ENCODE measurements around the gene TTN. TPM values are rescaled to one million over a fixed set of nuclear protein-coding genes. Genes with fewer than 3 reads are reported as not detected.

Gene TTN
- polyA plus RNA-seq, 3 donors = under 0.01 to 0.12 (median 0.08) TPM

GRCh38 chr2:178589335-178589734 is 217.9 kb downstream of the TTN start:
- H3K9me3 ChIP-seq (replicated peaks in 1 of 2; ENCODE audit: control insufficient read depth in 1 of 2, insufficient read depth in 1 of 2, low read length in 2 of 2) = no peaks in the 10 kb centered on the region
- intact Hi-C loops (cut with micrococcal nuclease) = no loop called here
- H3K9me3 Mint-ChIP-seq = peaks cover 3 to 18% (median 8%) of the 10 kb centered on the region in 7 donors
- peaks cover 14 to 18% of the 10 kb centered on the region in 2 donors for H3K36me3 Mint-ChIP-seq
- no peaks in the 10 kb centered on the region for H3K27me3 ChIP-seq (ENCODE audit: control insufficient read depth in 2 of 2, insufficient read depth in 2 of 2, low read length in 2 of 2)
- no peak overlapping the region for H3K4me2 ChIP-seq (replicated peaks; ENCODE audit: extremely low read depth, low read length, poor library complexity, severe bottlenecking)
- H3K36me3 ChIP-seq (replicated peaks in 1 of 2; ENCODE audit: control insufficient read depth in 1 of 2, insufficient read depth in 2 of 2, low read length in 2 of 2) = peaks cover 0 to 6% of the 10 kb centered on the region in 2 donors
- no peak overlapping the region for H3K4me3 ChIP-seq (replicated peaks in 1 of 3; ENCODE audit: low read depth in 2 of 3, low read length in 3 of 3)
- 80% methylated on average over 1 of the region's 2 CpGs for WGBS (ENCODE audit: insufficient coverage)
- H3K9ac ChIP-seq (ENCODE audit: insufficient read depth, low read length, poor library complexity, severe bottlenecking) = no peak overlapping the region
- H3K4me1 Mint-ChIP-seq = no peaks in the 10 kb centered on the region
- H3K27me3 Mint-ChIP-seq (ENCODE audit: low read depth in 3 of 3) = no peaks in the 10 kb centered on the region
- H2AFZ ChIP-seq (ENCODE audit: insufficient read depth, low read depth, low read length, poor library complexity, severe bottlenecking) = no peak overlapping the region
- no peak for TF ChIP-seq CTCF (IDR thresholded peaks at IDR 0.05)
- DNase-seq = no peak
- no peaks in the 10 kb centered on the region for H3K79me2 ChIP-seq (ENCODE audit: insufficient read depth, low read length)
- no peak overlapping the region for H3K4me3 Mint-ChIP-seq
- H4K20me1 ChIP-seq (ENCODE audit: insufficient read depth, low read length) = no peaks in the 10 kb centered on the region
- no peak overlapping the region for H3K27ac ChIP-seq (ENCODE audit: low read depth in 1 of 2, low read length in 2 of 2)
- no peak overlapping the region for H3K27ac Mint-ChIP-seq
- no peaks in the 10 kb centered on the region for H3K4me1 ChIP-seq (ENCODE audit: control insufficient read depth in 1 of 2, insufficient read depth in 2 of 2, low read length in 2 of 2)

- Histone ChIP-seq H3K27me3 (ENCODE audit: control insufficient read depth in 2 of 2, insufficient read depth in 2 of 2, low read length in 2 of 2) (no peaks in the 10 kb centered on the region), H3K4me3 (replicated peaks in 1 of 3; ENCODE audit: low read depth in 2 of 3, low read length in 3 of 3) (no peak overlapping the region), H3K9ac (ENCODE audit: insufficient read depth, low read length, poor library complexity, severe bottlenecking) (no peak overlapping the region), H3K27ac (ENCODE audit: low read depth in 1 of 2, low read length in 2 of 2) (no peak overlapping the region), H3K4me1 (ENCODE audit: control insufficient read depth in 1 of 2, insufficient read depth in 2 of 2, low read length in 2 of 2) (no peaks in the 10 kb centered on the region), H3K9me3 (replicated peaks in 1 of 2; ENCODE audit: control insufficient read depth in 1 of 2, insufficient read depth in 1 of 2, low read length in 2 of 2) (peaks cover 0 to 6% of the 10 kb centered on the region in 2 donors), H3K79me2 (ENCODE audit: insufficient read depth, low read length) (no peaks in the 10 kb centered on the region), H4K20me1 (ENCODE audit: insufficient read depth, low read length) (no peaks in the 10 kb centered on the region), H2AFZ (ENCODE audit: insufficient read depth, low read depth, low read length, poor library complexity, severe bottlenecking) (no peak overlapping the region), H3K4me2 (replicated peaks; ENCODE audit: extremely low read depth, low read length, poor library complexity, severe bottlenecking) (no peak overlapping the region), H3K36me3 (replicated peaks in 1 of 2; ENCODE audit: control insufficient read depth in 1 of 2, insufficient read depth in 2 of 2, low read length in 2 of 2) (no peaks in the 10 kb centered on the region)
- no peak for TF ChIP-seq CTCF (IDR thresholded peaks at IDR 0.05)
- WGBS (ENCODE audit: insufficient coverage) = 100% methylated on average over 1 of the region's 10 CpGs
- Mint-ChIP-seq H3K4me1 (no peaks in the 10 kb centered on the region), H3K27ac (no peak overlapping the region), H3K36me3 (peaks cover 7 to 9% of the 10 kb centered on the region in 2 donors), H3K4me3 (no peak overlapping the region), H3K27me3 (ENCODE audit: low read depth in 3 of 3) (no peaks in the 10 kb centered on the region), H3K9me3 (peaks cover 5 to 14% (median 9%) of the 10 kb centered on the region in 7 donors)
- no peak for DNase-seq
- intact Hi-C loops (cut with micrococcal nuclease) = no loop called here
Measured at GRCh38 chr2:178584666-178585065, 222.6 kb downstream of the TTN start.

Measured in CD14-positive monocyte (primary cell).